ENCODE measurements around the gene GET3. TPM values are rescaled to one million over a fixed set of nuclear protein-coding genes. Genes with fewer than 3 reads are reported as not detected.

GET3 gene
- polyA plus RNA-seq, 3 donors = 97.5 to 122 (median 108) TPM

GRCh38 chr19:12721656-12722565 lies 15.4 kb upstream of the GET3 start:
- H3K79me2 ChIP-seq (ENCODE audit: insufficient read depth, low read length) = peaks cover 50% of the 10 kb centered on the region
- peaks cover 38% of the 10 kb centered on the region for H3K4me1 Mint-ChIP-seq
- no peaks in the 10 kb centered on the region for H3K9me3 ChIP-seq (replicated peaks in 1 of 2; ENCODE audit: control insufficient read depth in 1 of 2, insufficient read depth in 1 of 2, low read length in 2 of 2)
- peak overlapping the region; percentile 86 to 96 for H3K4me3 Mint-ChIP-seq
- TF ChIP-seq CTCF (IDR thresholded peaks at IDR 0.05) = no peak
- peak overlapping the region; percentile 87 for H3K4me2 ChIP-seq (replicated peaks; ENCODE audit: extremely low read depth, low read length, poor library complexity, severe bottlenecking)
- H4K20me1 ChIP-seq (ENCODE audit: insufficient read depth, low read length) = no peaks in the 10 kb centered on the region
- H3K27ac ChIP-seq (ENCODE audit: low read depth in 1 of 2, low read length in 2 of 2) = peak overlapping the region; percentile 26 to 74
- intact Hi-C loops (cut with micrococcal nuclease) = loop anchor here in 1 of 2 donors (2.0 kb wide), 1 partner anchor 15 kb away; the partner anchor contains the start of gene GET3
- H3K27me3 ChIP-seq (ENCODE audit: control insufficient read depth in 2 of 2, insufficient read depth in 2 of 2, low read length in 2 of 2) = no peaks in the 10 kb centered on the region
- DNase-seq = peak; percentile 33 to 51 (median 33)
- H3K27me3 Mint-ChIP-seq (ENCODE audit: low read depth in 3 of 3) = peaks cover 0 to 3% (median 0%) of the 10 kb centered on the region in 3 donors
- H3K9ac ChIP-seq (ENCODE audit: insufficient read depth, low read length, poor library complexity, severe bottlenecking) = peak overlapping the region; percentile 89
- H3K4me3 ChIP-seq (replicated peaks in 1 of 3; ENCODE audit: low read depth in 2 of 3, low read length in 3 of 3) = peak overlapping the region; percentile 49 to 79 (median 62)
- peaks cover 34 to 39% of the 10 kb centered on the region in 2 donors for H3K4me1 ChIP-seq (ENCODE audit: control insufficient read depth in 1 of 2, insufficient read depth in 2 of 2, low read length in 2 of 2)
- H2AFZ ChIP-seq (ENCODE audit: insufficient read depth, low read depth, low read length, poor library complexity, severe bottlenecking) = peak overlapping the region; percentile 86
- peaks cover 8 to 14% of the 10 kb centered on the region in 2 donors for H3K36me3 ChIP-seq (replicated peaks in 1 of 2; ENCODE audit: control insufficient read depth in 1 of 2, insufficient read depth in 2 of 2, low read length in 2 of 2)
- H3K36me3 Mint-ChIP-seq = peaks cover 14 to 29% of the 10 kb centered on the region in 2 donors
- peak overlapping the region; percentile 80 to 94 (median 86) for H3K27ac Mint-ChIP-seq
- H3K9me3 Mint-ChIP-seq = no peaks in the 10 kb centered on the region
- 1% methylated on average over 46 of the region's 65 CpGs for WGBS (ENCODE audit: insufficient coverage)

- peak overlapping the region; percentile 87 for H3K4me2 ChIP-seq (replicated peaks; ENCODE audit: extremely low read depth, low read length, poor library complexity, severe bottlenecking)
- peaks cover 10 to 15% of the 10 kb centered on the region in 2 donors for H3K36me3 ChIP-seq (replicated peaks in 1 of 2; ENCODE audit: control insufficient read depth in 1 of 2, insufficient read depth in 2 of 2, low read length in 2 of 2)
- Mint-ChIP-seq H3K9me3 (peaks cover 0 to 2% (median 0%) of the 10 kb centered on the region in 7 donors), H3K27me3 (ENCODE audit: low read depth in 3 of 3) (peaks cover 0 to 3% (median 0%) of the 10 kb centered on the region in 3 donors), H3K4me1 (peaks cover 38% of the 10 kb centered on the region), H3K27ac (peak overlapping the region; percentile 80 to 92 (median 86)), H3K36me3 (peaks cover 14 to 25% of the 10 kb centered on the region in 2 donors), H3K4me3 (peak overlapping the region; percentile 85 to 95)
- DNase-seq = peak; percentile 96 to 99 (median 98)
- no peak for TF ChIP-seq CTCF (IDR thresholded peaks at IDR 0.05)
- H3K4me3 ChIP-seq (replicated peaks in 1 of 3; ENCODE audit: low read depth in 2 of 3, low read length in 3 of 3) = peak overlapping the region; percentile 49 to 79 (median 62)
- no peaks in the 10 kb centered on the region for H3K9me3 ChIP-seq (replicated peaks in 1 of 2; ENCODE audit: control insufficient read depth in 1 of 2, insufficient read depth in 1 of 2, low read length in 2 of 2)
- H3K27ac ChIP-seq (ENCODE audit: low read depth in 1 of 2, low read length in 2 of 2) = peak overlapping the region; percentile 26 to 74
- H3K9ac ChIP-seq (ENCODE audit: insufficient read depth, low read length, poor library complexity, severe bottlenecking) = peak overlapping the region; percentile 89
- H3K27me3 ChIP-seq (ENCODE audit: control insufficient read depth in 2 of 2, insufficient read depth in 2 of 2, low read length in 2 of 2) = no peaks in the 10 kb centered on the region
- WGBS (ENCODE audit: insufficient coverage) = 0% methylated on average over 17 of the region's 32 CpGs
- H2AFZ ChIP-seq (ENCODE audit: insufficient read depth, low read depth, low read length, poor library complexity, severe bottlenecking) = peak overlapping the region; percentile 95
- intact Hi-C loops (cut with micrococcal nuclease) = loop anchor here in 1 of 2 donors (2.0 kb wide), 1 partner anchor 14 kb away; the partner anchor contains the start of gene GET3
- H3K4me1 ChIP-seq (ENCODE audit: control insufficient read depth in 1 of 2, insufficient read depth in 2 of 2, low read length in 2 of 2) = peaks cover 34 to 39% of the 10 kb centered on the region in 2 donors
- no peaks in the 10 kb centered on the region for H4K20me1 ChIP-seq (ENCODE audit: insufficient read depth, low read length)
- peaks cover 45% of the 10 kb centered on the region for H3K79me2 ChIP-seq (ENCODE audit: insufficient read depth, low read length)
Observed at GRCh38 chr19:12722566-12723380, 14.5 kb upstream of the GET3 start.
